Upper lobe of left lung (tissue), 6 donors: Measurements from ENCODE around the gene TSHZ2. TPM values are rescaled to one million over a fixed set of nuclear protein-coding genes. Genes with fewer than 3 reads are reported as not detected.

Experiments
- ATAC-seq, 2 donors: fragments of 200-7000 bp; cut with Tn5 transposase; one replicate each; pipeline ENCODE4 v1.9.1; 2022; ENCODE audit warnings: mild to moderate bottlenecking in 2 of 2, moderate library complexity in 2 of 2; ENCODE audit not compliant: low FRiP score in 2 of 2
- DNase-seq, 2 donors: peaks; one replicate each; pipeline ENCODE4 v3.0.0-alpha.2; 2019 to 2020
- H3K27ac ChIP-seq, 4 donors: fragments of 200-600 bp; sonication (generic); one replicate each; pipeline ENCODE4 v1.5.1; 2016 to 2019
- H3K27me3 ChIP-seq, 4 donors: fragments of 200-600 bp; sonication (generic); one replicate each; pipeline ENCODE4 v1.5.1; 2017 to 2019
- H3K36me3 ChIP-seq, 4 donors: fragments of 200-600 bp; sonication (generic); one replicate each; pipeline ENCODE4 v1.5.1; 2016 to 2019
- H3K4me1 ChIP-seq, 4 donors: fragments of 200-600 bp; sonication (generic); one replicate each; pipeline ENCODE4 v1.5.1; 2018 to 2019
- H3K4me3 ChIP-seq, 4 donors: fragments of 200-600 bp; sonication (generic); one replicate each; pipeline ENCODE4 v1.5.1; 2017 to 2019; ENCODE audit warnings: mild to moderate bottlenecking in 2 of 4, moderate library complexity in 1 of 4
- H3K9me3 ChIP-seq, 4 donors: fragments of 200-600 bp; sonication (generic); one replicate each; pipeline ENCODE4 v1.5.1; 2018 to 2019
- CTCF ChIP-seq, 6 experiments: fragments of 450-650 bp in 4 of 6; fragments of 200-600 bp in 2 of 6; sonication (generic) in 2 of 6; IDR thresholded peaks; one replicate each; pipeline ENCODE4 v1.5.1; 2016 to 2019; ENCODE audit warnings: antibody characterized with exemption in 6 of 6
- EP300 ChIP-seq, 4 donors: sonication (generic); formaldehyde crosslinking; IDR thresholded peaks; one replicate each; pipeline ENCODE4 v1.5.1; 2017; ENCODE audit warnings: antibody characterized with exemption in 4 of 4, control low read depth in 2 of 4
- POLR2A ChIP-seq, 4 donors: fragments of 450-650 bp; IDR thresholded peaks; one replicate each; pipeline ENCODE4 v1.5.1; 2016 to 2017; ENCODE audit warnings: antibody characterized with exemption in 4 of 4, mild to moderate bottlenecking in 2 of 4
- POLR2AphosphoS5 ChIP-seq, 2 donors: sonication (generic); formaldehyde crosslinking; IDR thresholded peaks; one replicate each; pipeline ENCODE4 v1.5.1; 2017; ENCODE audit warnings: antibody characterized with exemption in 2 of 2
- WGBS, 2 donors: methylation state at CpG; one replicate each; pipeline ENCODE4 v1.1.5; 2017 to 2018; 5-methylcytosine and 5-hydroxymethylcytosine counted together
- total RNA-seq, 6 donors: library from RNA; depleted of rRNA in 4 of 6; stranded (reverse); fragments of >200 nt in 4 of 6; gene quantifications; one replicate each; pipeline versions ENCODE4 v1.1.0 to v1.2.1, GENCODE V29; 2016 to 2021
- donor health status: DM: no; HTN: no; CAD: no; lungs with moderate emphysema.
- donor health status: DM: no; HTN: yes; CAD: no; lungs with severe emphysema.

Gene TSHZ2
- total RNA-seq, 6 donors from 2014 or later: 1.8 to 10.0 (median 3.2) TPM

GRCh38 chr20:53191957-53192356 lies 219.8 kb downstream of the TSHZ2 start:
- no peaks in the 10 kb centered on the region for H3K27me3 ChIP-seq
- no peaks in the 10 kb centered on the region for H3K4me1 ChIP-seq
- no peak for TF ChIP-seq CTCF (IDR thresholded peaks at IDR 0.05)
- TF ChIP-seq POLR2AphosphoS5 (IDR thresholded peaks at IDR 0.05): no peak
- TF ChIP-seq EP300 (IDR thresholded peaks at IDR 0.05): no peak
- no peak for TF ChIP-seq POLR2A (IDR thresholded peaks at IDR 0.05)
- H3K36me3 ChIP-seq: no peaks in the 10 kb centered on the region
- H3K4me3 ChIP-seq: no peak overlapping the region
- H3K27ac ChIP-seq: no peak overlapping the region
- ATAC-seq: no peak
- DNase-seq: no peak
- 87 to 92% methylated on average over 2 of the region's 2 CpGs for WGBS, 2 donors
- H3K9me3 ChIP-seq: no peaks in the 10 kb centered on the region

- DNase-seq (no peak), ATAC-seq (no peak)
- 52 to 55% methylated on average over 8 to 11 of the region's 11 CpGs for WGBS, 2 donors
- no peaks in the 10 kb centered on the region for H3K9me3 ChIP-seq
- TF ChIP-seq POLR2AphosphoS5 (IDR thresholded peaks at IDR 0.05): no peak
- TF ChIP-seq CTCF (IDR thresholded peaks at IDR 0.05): no peak
- TF ChIP-seq POLR2A (IDR thresholded peaks at IDR 0.05): no peak
- TF ChIP-seq EP300 (IDR thresholded peaks at IDR 0.05): no peak
- no peaks in the 10 kb centered on the region for H3K4me1 ChIP-seq
- H3K4me3 ChIP-seq: no peak overlapping the region
- no peak overlapping the region for H3K27ac ChIP-seq
- no peaks in the 10 kb centered on the region for H3K27me3 ChIP-seq
- no peaks in the 10 kb centered on the region for H3K36me3 ChIP-seq
Observed at GRCh38 chr20:53194306-53195290, 222.4 kb downstream of the TSHZ2 start.

- ATAC-seq (peak in 1 of 2 donors; percentile 72), DNase-seq (no peak)
- no peaks in the 10 kb centered on the region for H3K36me3 ChIP-seq
- no peaks in the 10 kb centered on the region for H3K27me3 ChIP-seq
- H3K4me3 ChIP-seq: no peak overlapping the region
- H3K27ac ChIP-seq: no peak overlapping the region
- H3K4me1 ChIP-seq: no peaks in the 10 kb centered on the region
- WGBS, 2 donors: 62 to 64% methylated on average over 16 of the region's 16 CpGs
- no peak for TF ChIP-seq EP300 (IDR thresholded peaks at IDR 0.05)
- no peak for TF ChIP-seq POLR2A (IDR thresholded peaks at IDR 0.05)
- no peak for TF ChIP-seq POLR2AphosphoS5 (IDR thresholded peaks at IDR 0.05)
- TF ChIP-seq CTCF (IDR thresholded peaks at IDR 0.05): no peak
- H3K9me3 ChIP-seq: no peaks in the 10 kb centered on the region
Observed at GRCh38 chr20:53195876-53196610, 223.9 kb downstream of the TSHZ2 start.

GRCh38 chr20:53201588-53201987 lies 229.4 kb downstream of the TSHZ2 start:
- ATAC-seq: no peak
- no peaks in the 10 kb centered on the region for H3K9me3 ChIP-seq
- no peaks in the 10 kb centered on the region for H3K36me3 ChIP-seq
- no peak for DNase-seq
- no peaks in the 10 kb centered on the region for H3K27me3 ChIP-seq
- no peaks in the 10 kb centered on the region for H3K4me1 ChIP-seq
- 76 to 94% methylated on average over 6 of the region's 6 CpGs for WGBS, 2 donors
- H3K4me3 ChIP-seq: no peak overlapping the region
- TF ChIP-seq POLR2A (IDR thresholded peaks at IDR 0.05): no peak
- TF ChIP-seq POLR2AphosphoS5 (IDR thresholded peaks at IDR 0.05): no peak
- TF ChIP-seq EP300 (IDR thresholded peaks at IDR 0.05): no peak
- TF ChIP-seq CTCF (IDR thresholded peaks at IDR 0.05): no peak
- no peak overlapping the region for H3K27ac ChIP-seq
